OCI-LY1 (cell line): Measurements from ENCODE around the gene SDE2.

ENCODE experiments used
- H2AFZ ChIP-seq: fragments of 200-600 bp; sonication (generic), shearing (Covaris generic); 2 replicates; pipeline ENCODE4 v1.6.0; 2014; ENCODE audit warnings: antibody characterized with exemption, mild to moderate bottlenecking, low read length
- H3F3A ChIP-seq: fragments of 200-600 bp; sonication (generic), shearing (Covaris generic); 2 replicates; pipeline ENCODE4 v1.6.0; 2014; ENCODE audit warnings: mild to moderate bottlenecking, antibody characterized with exemption, low read length, moderate library complexity; ENCODE audit not compliant: insufficient read depth
- H3K27ac ChIP-seq: fragments of 200-600 bp; sonication (generic); 2 replicates; pipeline ENCODE4 v1.5.1; 2014; ENCODE audit warnings: low read length, mixed run types, mild to moderate bottlenecking, low read depth; ENCODE audit not compliant: poor library complexity, severe bottlenecking
- H3K27me3 ChIP-seq: fragments of 200-600 bp; sonication (generic); 2 replicates; pipeline ENCODE4 v1.6.0; 2014; ENCODE audit warnings: antibody characterized with exemption, mild to moderate bottlenecking, low read length, moderate library complexity; ENCODE audit not compliant: insufficient read depth
- H3K36me3 ChIP-seq: fragments of 200-600 bp; sonication (generic); 2 replicates; pipeline ENCODE4 v1.6.1; 2014; ENCODE audit warnings: mild to moderate bottlenecking, antibody characterized with exemption, low read length, moderate library complexity, mixed read lengths; ENCODE audit not compliant: insufficient read depth
- H3K4me1 ChIP-seq: fragments of 200-600 bp; sonication (generic); 2 replicates; pipeline ENCODE4 v1.5.1; 2014; ENCODE audit warnings: mild to moderate bottlenecking, low read length, moderate library complexity; ENCODE audit not compliant: insufficient read depth, severe bottlenecking
- H3K4me2 ChIP-seq: fragments of 200-600 bp; sonication (generic), shearing (Covaris generic); 2 replicates; pipeline ENCODE4 v1.6.1; 2014; ENCODE audit warnings: low read length
- H3K4me3 ChIP-seq: fragments of 200-600 bp; sonication (generic); 2 replicates; pipeline ENCODE4 v1.5.1; 2014; ENCODE audit warnings: low read length, low read depth, mild to moderate bottlenecking, mixed read lengths; ENCODE audit not compliant: poor library complexity, severe bottlenecking
- H3K79me2 ChIP-seq: fragments of 200-600 bp; shearing (Covaris generic); 2 replicates; pipeline ENCODE4 v1.6.1; 2016; ENCODE audit warnings: mixed run types, low read length, mixed read lengths; ENCODE audit not compliant: insufficient read depth
- H3K9ac ChIP-seq: fragments of 200-600 bp; sonication (generic), shearing (Covaris generic); 2 replicates; pipeline ENCODE4 v1.6.1; 2014; ENCODE audit warnings: mild to moderate bottlenecking, low read length, mixed read lengths
- H3K9me2 ChIP-seq: fragments of 200-600 bp; sonication (generic), shearing (Covaris generic); 2 replicates; pipeline ENCODE4 v1.6.1; 2014; ENCODE audit warnings: low read depth, mild to moderate bottlenecking, low read length, mixed read lengths
- H3K9me3 ChIP-seq: fragments of 200-600 bp; shearing (Covaris generic); 2 replicates; pipeline ENCODE4 v1.6.1; 2014; ENCODE audit warnings: low read length, mixed read lengths
- H4K20me1 ChIP-seq: fragments of 200-600 bp; sonication (generic), shearing (Covaris generic); 2 replicates; pipeline ENCODE4 v1.6.0; 2016; ENCODE audit warnings: mild to moderate bottlenecking, low read length; ENCODE audit not compliant: insufficient read depth
- EZH2 ChIP-seq: fragments of 200-600 bp; sonication (generic), shearing (Covaris generic); IDR thresholded peaks from 2 replicates; pipeline ENCODE4 v1.8.0; 2017; ENCODE audit warnings: borderline replicate concordance, mixed run types, mild to moderate bottlenecking, antibody characterized with exemption, low read length, moderate library complexity, mixed read lengths
- TF ChIP-seq, protein P1 (sequence below): fragments of 200-600 bp; sonication (generic), shearing (Covaris generic); IDR thresholded peaks from 2 replicates; pipeline ENCODE4 v1.5.1; 2017; ENCODE audit warnings: mild to moderate bottlenecking, antibody characterized with exemption, low read length, moderate library complexity, mixed read lengths

The SDE2 gene

GRCh38 chr1:225999227-225999911, at the start of gene SDE2:
TSS of gene SDE2 (minus strand) at chr1:225999343. CDS start at chr1:225999312, 31 bp downstream.
- Histone ChIP-seq H3K4me1 (peaks cover 66% of the 10 kb centered on the region), H3K27me3 (no peaks in the 10 kb centered on the region), H4K20me1 (0 out of 2 replicates have a peak, but pooled peaks cover 3% of the 10 kb centered on the region), H3K9me2 (no peaks in the 10 kb centered on the region), H3F3A (0 out of 2 replicates have a peak, but pooled peaks cover 5% of the 10 kb centered on the region), H3K27ac (peak within 1 kb of the TSS; percentile 98), H3K36me3 (peaks cover 20% of the 10 kb centered on the region), H3K4me2 (peak within 1 kb of the TSS; percentile 99), H3K9me3 (no peaks in the 10 kb centered on the region), H3K9ac (peak within 1 kb of the TSS; percentile 91), H3K4me3 (peak within 1 kb of the TSS; percentile 96), H2AFZ (no peak within 1 kb of the TSS), H3K79me2 (peaks cover 45% of the 10 kb centered on the region)
- TF ChIP-seq EZH2 = no peak
- TF ChIP-seq, protein P1, sequence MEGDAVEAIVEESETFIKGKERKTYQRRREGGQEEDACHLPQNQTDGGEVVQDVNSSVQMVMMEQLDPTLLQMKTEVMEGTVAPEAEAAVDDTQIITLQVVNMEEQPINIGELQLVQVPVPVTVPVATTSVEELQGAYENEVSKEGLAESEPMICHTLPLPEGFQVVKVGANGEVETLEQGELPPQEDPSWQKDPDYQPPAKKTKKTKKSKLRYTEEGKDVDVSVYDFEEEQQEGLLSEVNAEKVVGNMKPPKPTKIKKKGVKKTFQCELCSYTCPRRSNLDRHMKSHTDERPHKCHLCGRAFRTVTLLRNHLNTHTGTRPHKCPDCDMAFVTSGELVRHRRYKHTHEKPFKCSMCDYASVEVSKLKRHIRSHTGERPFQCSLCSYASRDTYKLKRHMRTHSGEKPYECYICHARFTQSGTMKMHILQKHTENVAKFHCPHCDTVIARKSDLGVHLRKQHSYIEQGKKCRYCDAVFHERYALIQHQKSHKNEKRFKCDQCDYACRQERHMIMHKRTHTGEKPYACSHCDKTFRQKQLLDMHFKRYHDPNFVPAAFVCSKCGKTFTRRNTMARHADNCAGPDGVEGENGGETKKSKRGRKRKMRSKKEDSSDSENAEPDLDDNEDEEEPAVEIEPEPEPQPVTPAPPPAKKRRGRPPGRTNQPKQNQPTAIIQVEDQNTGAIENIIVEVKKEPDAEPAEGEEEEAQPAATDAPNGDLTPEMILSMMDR = no peak

DNA sequence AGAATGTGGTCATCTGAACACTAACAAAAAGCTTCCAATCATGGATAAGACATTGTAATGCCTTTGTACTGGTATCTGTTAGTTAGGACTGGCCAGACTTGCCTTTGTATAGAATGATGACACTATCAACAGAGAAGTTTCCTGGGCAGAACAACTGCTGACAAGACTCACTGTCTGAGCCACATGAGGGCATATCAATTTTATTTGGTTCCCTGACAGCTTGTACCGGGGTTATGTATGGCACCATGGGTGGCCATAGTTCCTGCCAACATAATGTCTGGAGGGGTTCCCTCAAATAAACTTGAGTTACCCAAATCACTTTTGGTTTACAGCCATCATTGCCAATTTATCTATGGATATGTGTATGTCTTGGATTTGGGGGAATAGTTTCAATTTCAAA, 49.7 kb upstream of the SDE2 start:
- H3K79me2 ChIP-seq = no peaks in the 10 kb centered on the region
- no peaks in the 10 kb centered on the region for H3K27me3 ChIP-seq
- TF ChIP-seq, protein P1 = no peak
- no peak for TF ChIP-seq EZH2
- no peak overlapping the region for H3K27ac ChIP-seq
- no peak overlapping the region for H3K4me3 ChIP-seq
- H3K9me3 ChIP-seq = no peaks in the 10 kb centered on the region
- no peaks in the 10 kb centered on the region for H4K20me1 ChIP-seq
- H3K4me2 ChIP-seq = no peak overlapping the region
- no peaks in the 10 kb centered on the region for H3F3A ChIP-seq
- no peaks in the 10 kb centered on the region for H3K36me3 ChIP-seq
- no peak overlapping the region for H3K9ac ChIP-seq
- no peaks in the 10 kb centered on the region for H3K9me2 ChIP-seq
- H2AFZ ChIP-seq = no peak overlapping the region
- no peaks in the 10 kb centered on the region for H3K4me1 ChIP-seq

DNA sequence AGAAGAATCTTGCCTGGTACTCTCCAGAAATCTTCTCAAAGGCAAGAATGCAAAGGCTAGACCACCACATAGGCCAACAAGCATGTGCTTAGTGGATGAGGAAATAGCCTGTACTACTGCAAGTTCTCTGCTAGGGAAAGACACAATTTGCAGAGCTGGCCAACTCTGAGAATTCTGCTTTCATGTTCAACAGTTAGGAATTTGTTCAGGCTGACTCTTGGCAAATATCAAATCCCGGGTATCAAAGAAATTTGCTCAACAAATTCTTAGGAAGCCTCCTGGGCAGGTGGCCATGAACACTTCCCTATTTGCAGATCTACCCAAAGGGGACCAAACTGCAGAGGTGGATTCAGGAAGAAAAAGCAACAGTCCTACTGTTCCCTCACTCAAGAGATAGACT, 48.4 kb upstream of the SDE2 start:
- Histone ChIP-seq H3K4me1 (no peaks in the 10 kb centered on the region), H3F3A (no peaks in the 10 kb centered on the region), H3K36me3 (no peaks in the 10 kb centered on the region), H3K4me2 (no peak overlapping the region), H3K4me3 (no peak overlapping the region), H2AFZ (no peak overlapping the region), H4K20me1 (no peaks in the 10 kb centered on the region), H3K27ac (no peak overlapping the region), H3K27me3 (no peaks in the 10 kb centered on the region), H3K9me2 (no peaks in the 10 kb centered on the region), H3K79me2 (no peaks in the 10 kb centered on the region), H3K9me3 (no peaks in the 10 kb centered on the region), H3K9ac (no peak overlapping the region)
- no peak for TF ChIP-seq EZH2
- TF ChIP-seq, protein P1 = no peak
